HepG2 (cell line): ENCODE results near the gene GPALPP1. TPM values are rescaled to one million over a fixed set of nuclear protein-coding genes. Genes with fewer than 3 reads are reported as not detected.

Experiments used
- ELF3 ChIP-seq: IDR thresholded peaks from 2 replicates; pipeline ENCODE4 v1.6.1; 2016; ENCODE audit warnings: missing genetic modification reagents, missing compliant biosample characterization
- FOSL1 ChIP-seq: sonication (generic); formaldehyde crosslinking; IDR thresholded peaks from 2 replicates; pipeline ENCODE4 v1.9.0; 2021; ENCODE audit warnings: missing genetic modification reagents, borderline replicate concordance
- FOXO1 ChIP-seq: sonication (generic); formaldehyde crosslinking; IDR thresholded peaks from 2 replicates; pipeline ENCODE4 v1.4.0; 2020; ENCODE audit warnings: missing genetic modification reagents
- ISL2 ChIP-seq: sonication (generic); formaldehyde crosslinking; IDR thresholded peaks from 2 replicates; pipeline ENCODE4 v1.5.0; 2020; ENCODE audit warnings: missing genetic modification reagents
- KLF12 ChIP-seq: sonication (generic); formaldehyde crosslinking; IDR thresholded peaks from 2 replicates; pipeline ENCODE4 v1.4.0; 2020; ENCODE audit warnings: missing genetic modification reagents, borderline replicate concordance
- MED13 ChIP-seq: sonication (generic); formaldehyde crosslinking; IDR thresholded peaks from 2 replicates; pipeline ENCODE4 v1.5.0; 2020; ENCODE audit warnings: missing genetic modification reagents
- MTA1 ChIP-seq: sonication (generic); formaldehyde crosslinking; IDR thresholded peaks from 2 replicates; pipeline ENCODE4 v1.4.0; 2020; ENCODE audit warnings: missing genetic modification reagents, mild to moderate bottlenecking, borderline replicate concordance
- NBN ChIP-seq: fragments of 450-650 bp; conservative IDR thresholded peaks from 2 replicates; pipeline ENCODE4 v1.6.1; 2017
- NR2C2 ChIP-seq: sonication (generic); formaldehyde crosslinking; IDR thresholded peaks from 2 replicates; pipeline ENCODE4 v1.4.0; 2020; ENCODE audit warnings: missing genetic modification reagents, mild to moderate bottlenecking, moderate library complexity, borderline replicate concordance
- POLR2G ChIP-seq: fragments of 200-400 bp; formaldehyde crosslinking; IDR thresholded peaks from 2 replicates; pipeline ENCODE4 v1.6.1; 2018; ENCODE audit warnings: mild to moderate bottlenecking, low read depth, low read length, moderate library complexity
- SIN3B ChIP-seq: fragments of 150-350 bp; IDR thresholded peaks from 2 replicates; pipeline ENCODE4 v1.6.1; 2014; ENCODE audit warnings: low read length
- SMAD1 ChIP-seq: sonication (generic); formaldehyde crosslinking; IDR thresholded peaks from 2 replicates; pipeline ENCODE4 v1.4.0; 2020; ENCODE audit warnings: missing genetic modification reagents, low read depth, mild to moderate bottlenecking, borderline replicate concordance
- SRF ChIP-seq: IDR thresholded peaks from 2 replicates; pipeline ENCODE4 v1.6.1; 2011; ENCODE audit warnings: mild to moderate bottlenecking, low read depth, low read length, moderate library complexity
- YEATS4 ChIP-seq: sonication (generic); formaldehyde crosslinking; IDR thresholded peaks from 2 replicates; pipeline ENCODE4 v1.4.0; 2020; ENCODE audit warnings: missing genetic modification reagents, borderline replicate concordance
- ZFP90 ChIP-seq: sonication (generic); formaldehyde crosslinking; IDR thresholded peaks from 2 replicates; pipeline ENCODE4 v1.8.0; 2022; ENCODE audit warnings: missing genetic modification reagents, mild to moderate bottlenecking, inconsistent platforms, borderline replicate concordance
- ZNF20 ChIP-seq: sonication (generic); formaldehyde crosslinking; IDR thresholded peaks from 2 replicates; pipeline ENCODE4 v1.4.0; 2020; ENCODE audit warnings: mild to moderate bottlenecking, moderate library complexity, missing genetic modification reagents
- ZNF431 ChIP-seq: sonication (generic); formaldehyde crosslinking; IDR thresholded peaks from 2 replicates; pipeline ENCODE4 v1.9.0; 2022; ENCODE audit warnings: missing genetic modification reagents, low read depth, mild to moderate bottlenecking, borderline replicate concordance
- ZNF446 ChIP-seq: sonication (generic); formaldehyde crosslinking; IDR thresholded peaks from 2 replicates; pipeline ENCODE4 v1.5.0; 2020; ENCODE audit warnings: mild to moderate bottlenecking, missing genetic modification reagents
- ZNF496 ChIP-seq: sonication (generic); formaldehyde crosslinking; IDR thresholded peaks from 2 replicates; pipeline ENCODE4 v1.8.1; 2023; ENCODE audit warnings: mild to moderate bottlenecking, moderate library complexity, missing genetic modification reagents; ENCODE audit not compliant: insufficient replicate concordance
- ZNF552 ChIP-seq: sonication (generic); formaldehyde crosslinking; IDR thresholded peaks from 2 replicates; pipeline ENCODE4 v1.9.0; 2022; ENCODE audit warnings: missing genetic modification reagents, mild to moderate bottlenecking, borderline replicate concordance
- ZNF572 ChIP-seq: sonication (generic); formaldehyde crosslinking; IDR thresholded peaks from 2 replicates; pipeline ENCODE4 v1.5.1; 2020; ENCODE audit warnings: mild to moderate bottlenecking, missing genetic modification reagents
- ZNF737 ChIP-seq: sonication (generic); formaldehyde crosslinking; IDR thresholded peaks from 2 replicates; pipeline ENCODE4 v1.5.0; 2020; ENCODE audit warnings: missing genetic modification reagents, mild to moderate bottlenecking, borderline replicate concordance
- polyA plus RNA-seq, 8 experiments: library from polyadenylated mRNA; depleted of rRNA in 3 of 8; stranded (reverse) in 7 of 8; unstranded in 1 of 8; fragments of >200 nt; fragmentation: Illumina TruSeq in 4 of 8; extraction: Trizol in 4 of 8; gene quantifications; 2 replicates each; pipeline versions ENCODE4 v1.2.1 to v1.2.3, GENCODE V29; 2011 to 2016; ENCODE audit warnings: low read depth in 4 of 8, missing spikeins in 1 of 8, mixed read lengths in 1 of 8; ENCODE audit not compliant: insufficient read depth in 1 of 8
- total RNA-seq, 5 experiments: library from RNA; depleted of rRNA; stranded (reverse); fragments of >200 nt; fragmentation: Illumina TruSeq; extraction: Trizol; gene quantifications; 2 replicates each; pipeline ENCODE4 v1.2.3, GENCODE V29; 2016; ENCODE audit warnings: low read depth in 1 of 5
- TF ChIP-seq, protein P1 (sequence below): IDR thresholded peaks from 2 replicates; pipeline ENCODE4 v1.6.1; 2016; ENCODE audit warnings: low read depth, borderline replicate concordance
- TF ChIP-seq, protein P2 (sequence below): sonication (generic); formaldehyde crosslinking; IDR thresholded peaks from 2 replicates; pipeline ENCODE4 v1.4.0; 2020; ENCODE audit warnings: low read depth, mild to moderate bottlenecking, missing genetic modification reagents
- TF ChIP-seq, protein P3 (sequence below): sonication (generic); formaldehyde crosslinking; IDR thresholded peaks from 2 replicates; pipeline ENCODE4 v1.9.0; 2021; ENCODE audit warnings: missing genetic modification reagents, borderline replicate concordance

GPALPP1 gene
- total and polyA plus RNA-seq, 2 of the 13 experiments (the other 11 are each of a cell fraction or from before 2014, with no cell fraction given) = 12.1 to 23.1 TPM

DNA sequence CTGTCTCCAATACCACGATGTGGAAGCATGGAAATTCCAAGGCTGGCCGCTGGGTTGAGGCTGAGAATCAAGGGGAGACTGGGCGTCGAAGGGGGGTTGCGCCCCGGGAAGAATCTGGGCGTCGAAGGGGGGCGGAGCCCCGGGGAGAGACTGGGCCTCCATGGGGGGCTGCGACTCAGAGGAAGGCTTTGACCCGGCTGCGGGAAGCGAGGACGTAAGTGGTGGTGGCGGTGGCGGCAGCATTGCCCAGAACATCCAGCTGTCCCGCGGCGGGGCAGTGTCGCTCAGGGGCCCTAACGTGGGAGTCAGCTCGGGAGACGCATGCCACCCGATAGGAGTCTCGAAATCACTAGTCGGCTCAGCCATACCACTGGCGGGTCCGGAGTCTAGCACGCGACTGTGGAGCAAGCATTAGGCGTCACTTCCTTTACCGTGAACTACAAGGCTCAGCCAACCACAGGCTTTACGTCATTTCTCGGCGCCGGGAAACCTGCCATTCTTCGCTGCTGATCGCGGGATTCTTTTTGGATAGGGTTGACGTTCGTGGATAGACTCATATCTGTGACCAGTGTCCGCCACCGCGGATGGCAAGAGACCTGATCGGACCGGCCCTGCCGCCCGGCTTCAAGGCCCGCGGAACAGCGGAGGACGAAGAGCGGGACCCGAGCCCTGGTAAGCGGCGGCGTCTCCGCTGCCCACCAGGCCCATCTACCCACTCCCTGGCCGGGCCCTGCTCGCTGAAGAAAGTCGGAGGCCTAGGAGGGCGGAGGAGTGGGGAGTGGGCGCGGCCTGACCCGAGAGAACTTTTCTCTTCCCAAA is at the start of gene GPALPP1, which contains the start of gene NUFIP1 (continued):
- TF ChIP-seq, protein P1, sequence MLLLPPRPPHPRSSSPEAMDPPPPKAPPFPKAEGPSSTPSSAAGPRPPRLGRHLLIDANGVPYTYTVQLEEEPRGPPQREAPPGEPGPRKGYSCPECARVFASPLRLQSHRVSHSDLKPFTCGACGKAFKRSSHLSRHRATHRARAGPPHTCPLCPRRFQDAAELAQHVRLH (CRISPR knock-in tag) = peak; percentile 71; the same call in 1 of the 2 replicates
- TF ChIP-seq FOXO1 (CRISPR knock-in tag) (peak; percentile 54), ZNF431 (no peak), POLR2G (peak; percentile 90), ZNF20 (CRISPR knock-in tag) (no peak), SRF (peak; percentile 70; the same call in 1 of the 2 replicates), ISL2 (CRISPR knock-in tag) (no peak), MTA1 (CRISPR knock-in tag) (0 out of 2 replicates have a peak, but pooled peaks have one; percentile 76), SIN3B (peak; percentile 92), ELF3 (CRISPR knock-in tag) (peak; percentile 73), ZFP90 (CRISPR knock-in tag) (no peak), ZNF496 (CRISPR knock-in tag) (no peak), MED13 (no peak), NBN (no peak), KLF12 (CRISPR knock-in tag) (no peak; the same call in 1 of the 2 replicates), YEATS4 (peak; percentile 91), FOSL1 (no peak), ZNF446 (no peak; the same call in 1 of the 2 replicates), ZNF572 (CRISPR knock-in tag) (no peak), ZNF737 (peak; percentile 8; the same call in 1 of the 2 replicates), ZNF552 (no peak), SMAD1 (CRISPR knock-in tag) (no peak), NR2C2 (peak; percentile 79)
- TF ChIP-seq, protein P2, sequence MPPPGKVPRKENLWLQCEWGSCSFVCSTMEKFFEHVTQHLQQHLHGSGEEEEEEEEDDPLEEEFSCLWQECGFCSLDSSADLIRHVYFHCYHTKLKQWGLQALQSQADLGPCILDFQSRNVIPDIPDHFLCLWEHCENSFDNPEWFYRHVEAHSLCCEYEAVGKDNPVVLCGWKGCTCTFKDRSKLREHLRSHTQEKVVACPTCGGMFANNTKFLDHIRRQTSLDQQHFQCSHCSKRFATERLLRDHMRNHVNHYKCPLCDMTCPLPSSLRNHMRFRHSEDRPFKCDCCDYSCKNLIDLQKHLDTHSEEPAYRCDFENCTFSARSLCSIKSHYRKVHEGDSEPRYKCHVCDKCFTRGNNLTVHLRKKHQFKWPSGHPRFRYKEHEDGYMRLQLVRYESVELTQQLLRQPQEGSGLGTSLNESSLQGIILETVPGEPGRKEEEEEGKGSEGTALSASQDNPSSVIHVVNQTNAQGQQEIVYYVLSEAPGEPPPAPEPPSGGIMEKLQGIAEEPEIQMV (CRISPR knock-in tag) = no peak
- TF ChIP-seq, protein P3, sequence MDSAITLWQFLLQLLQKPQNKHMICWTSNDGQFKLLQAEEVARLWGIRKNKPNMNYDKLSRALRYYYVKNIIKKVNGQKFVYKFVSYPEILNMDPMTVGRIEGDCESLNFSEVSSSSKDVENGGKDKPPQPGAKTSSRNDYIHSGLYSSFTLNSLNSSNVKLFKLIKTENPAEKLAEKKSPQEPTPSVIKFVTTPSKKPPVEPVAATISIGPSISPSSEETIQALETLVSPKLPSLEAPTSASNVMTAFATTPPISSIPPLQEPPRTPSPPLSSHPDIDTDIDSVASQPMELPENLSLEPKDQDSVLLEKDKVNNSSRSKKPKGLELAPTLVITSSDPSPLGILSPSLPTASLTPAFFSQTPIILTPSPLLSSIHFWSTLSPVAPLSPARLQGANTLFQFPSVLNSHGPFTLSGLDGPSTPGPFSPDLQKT (CRISPR knock-in tag) = no peak
